Activated CD4-positive, CD25-positive, alpha-beta regulatory T cell treated with anti-CD3 and anti-CD28 coated beads, Interleukin-2, amount 50 U/mL, for 16 hours (primary cell): ENCODE data around the gene CTDSP1.
A peak's percentile ranks its signal among the peaks of the same experiment; 100 is the strongest.

Source experiments
- DNase-seq: peaks from one replicate; pipeline ENCODE4 v3.0.0-alpha.2; 2020; ENCODE audit warnings: low read depth, low spot score

CTDSP1 gene, protein sequence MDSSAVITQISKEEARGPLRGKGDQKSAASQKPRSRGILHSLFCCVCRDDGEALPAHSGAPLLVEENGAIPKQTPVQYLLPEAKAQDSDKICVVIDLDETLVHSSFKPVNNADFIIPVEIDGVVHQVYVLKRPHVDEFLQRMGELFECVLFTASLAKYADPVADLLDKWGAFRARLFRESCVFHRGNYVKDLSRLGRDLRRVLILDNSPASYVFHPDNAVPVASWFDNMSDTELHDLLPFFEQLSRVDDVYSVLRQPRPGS

DNA sequence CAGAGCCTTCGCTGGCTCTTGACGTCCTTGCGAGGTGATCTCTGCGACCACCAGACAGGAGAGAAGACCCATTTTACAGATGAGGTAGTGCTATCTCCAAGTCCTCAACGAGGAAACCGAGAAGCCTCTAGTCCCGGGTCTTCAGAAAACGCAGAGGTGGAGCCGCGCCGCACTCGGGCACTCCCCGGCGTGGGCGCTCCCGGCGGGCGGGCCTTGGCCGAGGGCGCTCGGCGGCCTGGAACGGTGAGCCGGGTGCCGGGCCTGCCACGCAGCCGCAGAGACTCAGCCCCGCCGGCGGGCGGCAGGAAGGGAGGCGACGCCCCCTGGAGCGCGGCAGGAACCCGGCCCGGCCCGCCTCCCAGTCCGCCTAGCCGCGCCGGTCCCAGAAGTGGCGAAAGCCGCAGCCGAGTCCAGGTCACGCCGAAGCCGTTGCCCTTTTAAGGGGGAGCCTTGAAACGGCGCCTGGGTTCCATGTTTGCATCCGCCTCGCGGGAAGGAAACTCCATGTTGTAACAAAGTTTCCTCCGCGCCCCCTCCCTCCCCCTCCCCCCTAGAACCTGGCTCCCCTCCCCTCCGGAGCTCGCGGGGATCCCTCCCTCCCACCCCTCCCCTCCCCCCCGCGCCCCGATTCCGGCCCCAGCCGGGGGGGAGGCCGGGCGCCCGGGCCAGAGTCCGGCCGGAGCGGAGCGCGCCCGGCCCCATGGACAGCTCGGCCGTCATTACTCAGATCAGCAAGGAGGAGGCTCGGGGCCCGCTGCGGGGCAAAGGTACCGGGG is at the start of gene CTDSP1:
Gene CTDSP1 (plus strand): TSS at position 478 of the 776 bp plus-strand sequence. CDS start 223 bp downstream, at position 701.
- peak; percentile 88 for DNase-seq

DNA sequence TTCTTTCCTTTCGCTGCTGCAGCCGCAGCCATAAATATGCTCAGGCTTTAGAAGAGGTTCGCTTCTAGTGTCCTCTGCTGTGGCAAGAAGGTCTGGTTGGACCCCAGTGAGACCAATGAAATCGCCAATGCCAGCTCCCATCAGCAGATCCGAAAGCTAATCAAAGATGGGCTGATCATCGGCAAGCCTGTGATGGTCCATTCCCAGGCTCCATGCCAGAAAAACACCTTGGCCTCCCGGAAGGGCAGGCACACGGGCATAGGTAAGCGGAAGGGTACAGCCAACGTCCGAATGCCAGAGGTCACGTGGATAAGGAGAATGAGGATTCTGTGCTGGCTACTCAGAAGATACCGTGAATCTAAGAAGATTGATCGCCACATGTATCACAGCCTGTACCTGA is 45.6 kb upstream of the CTDSP1 start:
- no peak for DNase-seq

GRCh38 chr2:218354850-218355443 is 44.7 kb upstream of the CTDSP1 start:
- no peak for DNase-seq

DNA sequence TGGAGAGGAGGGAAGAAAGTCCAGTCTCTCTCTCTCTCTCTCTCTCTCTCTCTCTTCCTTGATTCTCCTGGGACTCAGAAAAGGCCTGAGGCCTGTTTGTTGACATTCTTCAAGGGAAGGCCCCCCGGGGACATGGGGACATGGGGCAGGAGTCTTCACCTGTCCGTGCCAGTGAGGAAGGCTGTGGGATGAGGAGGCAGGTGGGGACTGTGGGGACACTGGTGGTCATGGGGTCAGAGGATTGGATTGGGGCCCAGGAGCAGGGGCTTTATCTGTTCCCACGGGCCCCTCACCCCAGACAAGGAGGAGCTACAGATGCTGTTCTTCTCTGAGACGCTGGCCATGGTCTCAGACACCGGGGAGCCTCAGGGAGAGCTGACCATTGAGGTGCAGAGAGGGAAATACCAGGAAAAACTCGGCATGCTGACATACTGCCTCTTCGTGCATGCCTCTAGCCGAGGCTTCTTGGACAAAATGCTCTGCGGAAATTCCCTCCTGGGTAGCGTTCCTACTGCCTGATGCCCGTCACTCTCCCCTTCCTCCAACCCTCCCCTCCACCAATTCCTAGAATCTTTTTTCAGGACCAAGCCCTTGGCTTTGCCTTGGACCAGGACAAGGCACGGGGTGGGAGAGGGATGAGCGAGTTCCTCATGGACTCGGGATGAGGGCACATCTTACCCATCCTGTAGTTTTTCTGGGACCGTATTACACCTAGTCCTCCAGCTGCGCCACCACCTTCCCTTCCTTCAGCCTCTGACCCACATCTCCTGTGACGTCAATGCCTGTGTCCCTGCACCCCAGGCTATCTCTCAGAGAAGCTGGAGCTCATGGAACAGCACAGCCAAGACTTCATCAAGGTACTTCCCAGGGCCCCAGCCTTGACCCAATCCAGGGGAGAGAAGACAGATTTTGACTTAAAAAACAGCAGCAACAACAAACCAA is 42.2 kb upstream of the CTDSP1 start:
- no peak for DNase-seq

GRCh38 chr2:218360453-218360852 is 39.2 kb upstream of the CTDSP1 start:
- no peak for DNase-seq

GRCh38 chr2:218362606-218363005 is 37.1 kb upstream of the CTDSP1 start:
- no peak for DNase-seq

- no peak for DNase-seq
These were observed 35.9 kb upstream of the CTDSP1 start for GRCh38 chr2:218363736-218364135.

DNA sequence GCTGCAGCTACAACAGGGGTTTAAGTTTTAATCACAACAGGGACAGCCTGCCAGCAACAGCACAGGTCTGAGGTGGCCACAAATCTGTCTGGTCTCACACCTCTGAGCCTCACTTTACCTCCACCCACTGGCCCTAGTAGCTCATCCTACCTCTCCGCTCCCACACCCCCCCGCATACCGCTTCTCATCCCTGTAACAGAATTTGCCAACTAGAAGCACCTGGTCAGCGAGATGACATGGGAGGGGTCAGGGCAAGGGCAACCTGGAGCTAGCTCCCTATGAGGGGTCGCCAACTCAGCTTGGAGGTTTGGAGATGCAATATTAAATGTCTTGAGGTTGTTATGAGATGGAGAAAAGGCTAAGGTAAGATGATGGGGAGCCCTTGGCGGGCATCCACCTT is 35.5 kb upstream of the CTDSP1 start:
- DNase-seq: no peak

GRCh38 chr2:218366621-218367414 is 32.9 kb upstream of the CTDSP1 start:
- no peak for DNase-seq

DNA sequence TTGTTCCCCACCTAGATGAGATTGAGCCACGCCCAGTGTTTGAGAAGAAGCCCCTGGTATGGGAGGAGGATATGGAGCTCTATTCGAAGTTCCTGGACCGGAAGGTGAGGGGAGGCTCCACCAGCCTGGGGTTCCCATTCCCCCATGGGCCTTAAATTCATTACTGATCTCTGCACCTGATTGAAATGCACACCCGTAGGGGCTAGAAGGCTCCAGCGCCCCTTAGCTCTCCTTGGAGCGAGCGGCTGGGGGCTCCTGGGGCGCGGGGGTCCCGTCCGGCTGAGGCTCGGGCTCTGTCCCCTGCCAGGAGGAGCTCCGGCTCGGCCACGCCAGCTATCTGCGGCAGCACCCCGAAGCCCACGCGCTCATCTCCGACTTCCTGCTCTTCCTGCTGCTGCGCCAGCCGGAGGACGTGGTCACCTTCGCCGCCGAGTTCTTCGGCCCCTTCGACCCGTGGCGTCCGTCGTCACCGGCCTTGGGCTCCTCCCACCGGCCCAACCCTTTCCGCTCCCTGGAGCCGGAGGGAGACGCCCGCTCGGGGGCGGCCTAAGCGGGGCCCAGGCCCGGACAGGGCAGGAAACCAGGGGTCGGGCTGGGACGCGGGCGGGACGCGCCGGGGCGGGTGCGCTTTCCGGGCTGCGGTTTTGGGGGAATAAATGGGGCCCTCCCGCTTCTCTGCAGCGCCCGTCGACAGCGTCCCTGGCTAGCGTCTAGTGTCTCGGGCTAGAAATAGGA is 32.1 kb upstream of the CTDSP1 start:
- DNase-seq: peak; percentile 20

GRCh38 chr2:218368150-218368528 is 31.5 kb upstream of the CTDSP1 start:
- DNase-seq: no peak

DNA sequence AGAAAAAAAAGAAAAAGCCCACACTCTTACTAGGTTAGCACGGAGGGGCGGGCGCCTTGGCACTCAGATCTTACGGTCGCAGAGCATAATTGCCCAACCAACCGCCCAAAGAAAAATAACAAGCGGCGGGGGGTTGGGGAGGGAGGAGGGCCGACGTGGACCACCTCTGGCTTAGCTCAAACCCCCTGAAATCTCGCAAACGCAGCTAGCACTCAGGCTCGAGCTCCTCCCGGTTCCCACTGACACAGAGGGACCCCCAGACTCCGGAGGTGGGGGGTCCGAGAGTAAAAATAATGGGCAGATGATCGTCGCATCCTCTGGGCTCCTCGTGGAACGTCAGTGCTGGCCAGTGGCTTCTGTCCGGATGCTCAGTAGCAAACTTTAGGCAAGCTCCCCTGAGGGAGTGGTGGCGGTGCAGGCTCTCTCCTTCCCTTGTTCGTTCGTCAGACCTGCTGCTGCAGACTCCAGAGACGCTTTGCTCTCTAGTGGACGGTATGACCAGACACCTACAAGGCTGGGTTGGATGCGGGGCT is 31.0 kb upstream of the CTDSP1 start:
- DNase-seq: no peak

DNA sequence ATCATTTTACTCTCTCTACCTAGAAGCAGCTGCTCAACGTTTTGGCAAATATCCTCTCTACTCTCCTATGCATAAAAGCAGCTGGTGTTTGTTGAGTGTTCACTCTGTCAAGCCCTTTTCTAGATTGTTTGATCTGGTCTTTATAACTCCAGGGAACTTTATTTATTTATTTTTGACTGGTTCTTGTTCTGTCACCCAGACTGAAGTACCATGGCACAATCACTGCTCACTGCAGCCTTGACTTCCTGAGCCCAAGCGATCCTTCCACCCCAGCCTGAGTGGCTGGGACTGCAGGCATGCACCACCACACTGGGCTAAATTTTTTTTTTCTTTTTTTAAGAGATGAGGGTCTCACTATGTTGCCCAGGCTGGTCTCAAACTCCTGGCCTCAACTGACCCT is 30.3 kb upstream of the CTDSP1 start:
- no peak for DNase-seq

GRCh38 chr2:218370410-218371063 is 29.1 kb upstream of the CTDSP1 start:
- DNase-seq: no peak

DNA sequence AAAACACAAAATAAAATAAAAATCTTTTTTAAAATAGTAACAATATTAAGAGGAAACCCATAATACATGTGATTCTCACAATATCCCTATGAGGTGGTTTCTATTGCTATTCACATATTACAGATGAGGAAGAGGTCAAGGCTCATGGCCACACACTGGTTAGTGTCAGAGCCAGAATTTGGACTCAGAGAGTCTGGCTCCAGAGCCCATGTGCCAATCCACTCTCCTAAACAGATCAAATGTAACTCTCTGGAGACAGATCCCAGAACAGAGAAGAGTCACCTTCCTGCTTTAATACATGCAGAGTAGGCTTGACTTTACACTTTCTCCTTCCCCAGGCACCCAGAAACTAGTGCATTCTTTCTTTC is 27.7 kb upstream of the CTDSP1 start:
- DNase-seq: no peak

GRCh38 chr2:218374795-218375194 is 24.9 kb upstream of the CTDSP1 start:
- DNase-seq: no peak

GRCh38 chr2:218375212-218375611 is 24.5 kb upstream of the CTDSP1 start:
- DNase-seq: no peak

DNA sequence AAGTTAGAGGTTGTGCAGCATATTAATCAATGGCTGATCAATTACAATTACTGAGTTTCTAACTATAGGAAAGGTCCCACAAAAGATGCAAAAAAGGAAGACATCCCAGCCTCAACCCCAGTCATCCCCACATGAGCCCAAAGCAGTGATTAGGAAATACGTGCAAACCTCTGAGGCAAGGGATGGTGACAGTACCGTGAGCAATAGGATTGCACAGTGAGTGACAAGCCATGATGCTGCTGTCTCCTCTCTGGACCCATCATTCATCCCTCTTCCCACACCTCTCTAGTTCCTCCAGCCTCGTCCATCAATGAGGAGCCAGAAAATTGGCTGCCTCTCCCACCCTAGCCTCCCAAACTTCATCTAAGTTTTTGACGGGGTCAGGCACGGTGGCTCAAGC is 21.6 kb upstream of the CTDSP1 start:
- no peak for DNase-seq

GRCh38 chr2:218381916-218382366 is 17.7 kb upstream of the CTDSP1 start, which contains the start of gene SLC11A1:
SLC11A1 (plus strand) TSS chr2:218382273; CDS start chr2:218382369, 96 bp downstream.
- DNase-seq: no peak
